ENCODE results near the gene PSTPIP1. TPM values are rescaled to one million over a fixed set of nuclear protein-coding genes. Genes with fewer than 3 reads are reported as not detected.
A peak's percentile ranks its signal among the peaks of the same experiment; 100 is the strongest.

Gene PSTPIP1
- total and polyA plus RNA-seq, 2 experiments from 2014 or later: 0.80 to 3.7 TPM

DNA sequence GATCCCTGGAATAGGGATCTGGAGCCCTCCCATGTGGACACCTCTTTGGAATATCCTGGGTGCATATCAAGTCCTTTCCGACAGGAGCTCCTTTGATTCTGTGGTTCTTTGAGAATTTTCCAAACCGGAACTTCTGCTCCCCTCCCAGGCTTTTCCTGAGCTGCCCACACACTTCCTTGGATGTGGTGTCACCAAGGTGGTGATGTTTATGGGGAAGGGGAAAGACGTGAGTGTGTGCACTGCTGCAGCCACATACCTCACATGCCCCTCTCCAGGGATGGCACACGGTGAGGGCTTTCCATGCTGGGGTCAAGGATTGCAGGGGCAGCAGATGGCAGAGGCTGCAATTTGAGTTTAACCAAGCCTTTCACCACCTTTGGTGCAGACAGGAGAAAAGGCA lies 27.9 kb upstream of the PSTPIP1 start:
- no peak overlapping the region for H3K27ac Mint-ChIP-seq
- TF ChIP-seq ZNF114 (CRISPR knock-in tag; IDR thresholded peaks at IDR 0.05): no peak
- TF ChIP-seq STAT1 (IDR thresholded peaks at IDR 0.05; ENCODE audit: unreplicated experiment): no peak
- TF ChIP-seq, protein P1, sequence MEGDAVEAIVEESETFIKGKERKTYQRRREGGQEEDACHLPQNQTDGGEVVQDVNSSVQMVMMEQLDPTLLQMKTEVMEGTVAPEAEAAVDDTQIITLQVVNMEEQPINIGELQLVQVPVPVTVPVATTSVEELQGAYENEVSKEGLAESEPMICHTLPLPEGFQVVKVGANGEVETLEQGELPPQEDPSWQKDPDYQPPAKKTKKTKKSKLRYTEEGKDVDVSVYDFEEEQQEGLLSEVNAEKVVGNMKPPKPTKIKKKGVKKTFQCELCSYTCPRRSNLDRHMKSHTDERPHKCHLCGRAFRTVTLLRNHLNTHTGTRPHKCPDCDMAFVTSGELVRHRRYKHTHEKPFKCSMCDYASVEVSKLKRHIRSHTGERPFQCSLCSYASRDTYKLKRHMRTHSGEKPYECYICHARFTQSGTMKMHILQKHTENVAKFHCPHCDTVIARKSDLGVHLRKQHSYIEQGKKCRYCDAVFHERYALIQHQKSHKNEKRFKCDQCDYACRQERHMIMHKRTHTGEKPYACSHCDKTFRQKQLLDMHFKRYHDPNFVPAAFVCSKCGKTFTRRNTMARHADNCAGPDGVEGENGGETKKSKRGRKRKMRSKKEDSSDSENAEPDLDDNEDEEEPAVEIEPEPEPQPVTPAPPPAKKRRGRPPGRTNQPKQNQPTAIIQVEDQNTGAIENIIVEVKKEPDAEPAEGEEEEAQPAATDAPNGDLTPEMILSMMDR (conservative IDR thresholded peaks at IDR 0.05; ENCODE audit: low read depth in 2 of 2): no peak
- H3K36me3 Mint-ChIP-seq (ENCODE audit: low read depth): no peaks in the 10 kb centered on the region
- H3F3A ChIP-seq (replicated peaks; ENCODE audit: low read depth): no peaks in the 10 kb centered on the region
- H3K79me2 ChIP-seq (replicated peaks; ENCODE audit: insufficient read depth): no peaks in the 10 kb centered on the region
- H2AFZ ChIP-seq: peak overlapping the region; percentile 32; the same call in 1 of the 2 replicates
- H3K4me2 ChIP-seq: no peak overlapping the region
- H3K4me1 Mint-ChIP-seq: peaks cover 7% of the 10 kb centered on the region
- H3K9me2 ChIP-seq (ENCODE audit: insufficient read depth): no peaks in the 10 kb centered on the region
- H3K4me3 Mint-ChIP-seq: no peak overlapping the region
- H4K20me1 ChIP-seq (replicated peaks; ENCODE audit: insufficient read depth): no peaks in the 10 kb centered on the region
- H3K27me3 ChIP-seq (ENCODE audit: insufficient read depth): no peaks in the 10 kb centered on the region
- H3K27ac ChIP-seq (ENCODE audit: low read depth): no peak overlapping the region
- H3K36me3 ChIP-seq (ENCODE audit: insufficient read depth): no peaks in the 10 kb centered on the region
- H3K9me3 Mint-ChIP-seq: no peaks in the 10 kb centered on the region
- H3K27me3 Mint-ChIP-seq (ENCODE audit: insufficient read depth, low read depth, poor library complexity): no peaks in the 10 kb centered on the region
- ATAC-seq (no peak), DNase-seq (ENCODE audit: low spot score) (no peak)
- H3K4me3 ChIP-seq: no peak overlapping the region
- 0 out of 2 replicates have a peak, but pooled peaks cover 3% of the 10 kb centered on the region for H3K4me1 ChIP-seq (ENCODE audit: insufficient read depth)

DNA sequence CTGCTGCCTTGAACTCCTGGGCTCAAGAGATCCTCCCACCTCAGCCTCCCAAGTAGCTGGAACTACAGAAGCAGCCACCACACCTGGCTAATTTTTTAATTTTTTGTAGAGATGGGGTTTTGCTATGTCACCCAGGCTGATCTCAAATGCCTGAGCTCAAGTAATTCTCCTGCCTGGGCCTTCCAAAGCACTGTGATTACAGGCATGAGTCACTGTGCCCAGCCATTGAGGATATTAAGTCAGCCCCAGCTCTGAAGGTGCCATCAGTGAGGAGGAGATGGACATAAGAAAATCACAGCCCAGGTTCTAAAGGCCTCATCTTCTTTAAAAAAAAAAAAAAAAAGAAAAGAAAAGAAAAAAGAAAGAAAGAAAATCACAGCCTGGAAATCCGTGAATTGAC lies 26.6 kb upstream of the PSTPIP1 start:
- DNase-seq (ENCODE audit: low spot score) (no peak), ATAC-seq (no peak)
- Histone ChIP-seq H3K27me3 (ENCODE audit: insufficient read depth) (no peaks in the 10 kb centered on the region), H3F3A (replicated peaks; ENCODE audit: low read depth) (no peaks in the 10 kb centered on the region), H3K79me2 (replicated peaks; ENCODE audit: insufficient read depth) (no peaks in the 10 kb centered on the region), H3K36me3 (ENCODE audit: insufficient read depth) (no peaks in the 10 kb centered on the region), H3K4me3 (no peak overlapping the region), H3K4me2 (no peak overlapping the region), H3K4me1 (ENCODE audit: insufficient read depth) (0 out of 2 replicates have a peak, but pooled peaks cover 3% of the 10 kb centered on the region), H3K9me2 (ENCODE audit: insufficient read depth) (no peaks in the 10 kb centered on the region), H2AFZ (no peak overlapping the region), H4K20me1 (replicated peaks; ENCODE audit: insufficient read depth) (no peaks in the 10 kb centered on the region), H3K27ac (ENCODE audit: low read depth) (no peak overlapping the region)
- no peak overlapping the region for H3K4me3 Mint-ChIP-seq
- peaks cover 7% of the 10 kb centered on the region for H3K4me1 Mint-ChIP-seq
- no peak overlapping the region for H3K27ac Mint-ChIP-seq
- H3K36me3 Mint-ChIP-seq (ENCODE audit: low read depth): no peaks in the 10 kb centered on the region
- no peaks in the 10 kb centered on the region for H3K9me3 Mint-ChIP-seq
- no peaks in the 10 kb centered on the region for H3K27me3 Mint-ChIP-seq (ENCODE audit: insufficient read depth, low read depth, poor library complexity)
- TF ChIP-seq, protein P2, sequence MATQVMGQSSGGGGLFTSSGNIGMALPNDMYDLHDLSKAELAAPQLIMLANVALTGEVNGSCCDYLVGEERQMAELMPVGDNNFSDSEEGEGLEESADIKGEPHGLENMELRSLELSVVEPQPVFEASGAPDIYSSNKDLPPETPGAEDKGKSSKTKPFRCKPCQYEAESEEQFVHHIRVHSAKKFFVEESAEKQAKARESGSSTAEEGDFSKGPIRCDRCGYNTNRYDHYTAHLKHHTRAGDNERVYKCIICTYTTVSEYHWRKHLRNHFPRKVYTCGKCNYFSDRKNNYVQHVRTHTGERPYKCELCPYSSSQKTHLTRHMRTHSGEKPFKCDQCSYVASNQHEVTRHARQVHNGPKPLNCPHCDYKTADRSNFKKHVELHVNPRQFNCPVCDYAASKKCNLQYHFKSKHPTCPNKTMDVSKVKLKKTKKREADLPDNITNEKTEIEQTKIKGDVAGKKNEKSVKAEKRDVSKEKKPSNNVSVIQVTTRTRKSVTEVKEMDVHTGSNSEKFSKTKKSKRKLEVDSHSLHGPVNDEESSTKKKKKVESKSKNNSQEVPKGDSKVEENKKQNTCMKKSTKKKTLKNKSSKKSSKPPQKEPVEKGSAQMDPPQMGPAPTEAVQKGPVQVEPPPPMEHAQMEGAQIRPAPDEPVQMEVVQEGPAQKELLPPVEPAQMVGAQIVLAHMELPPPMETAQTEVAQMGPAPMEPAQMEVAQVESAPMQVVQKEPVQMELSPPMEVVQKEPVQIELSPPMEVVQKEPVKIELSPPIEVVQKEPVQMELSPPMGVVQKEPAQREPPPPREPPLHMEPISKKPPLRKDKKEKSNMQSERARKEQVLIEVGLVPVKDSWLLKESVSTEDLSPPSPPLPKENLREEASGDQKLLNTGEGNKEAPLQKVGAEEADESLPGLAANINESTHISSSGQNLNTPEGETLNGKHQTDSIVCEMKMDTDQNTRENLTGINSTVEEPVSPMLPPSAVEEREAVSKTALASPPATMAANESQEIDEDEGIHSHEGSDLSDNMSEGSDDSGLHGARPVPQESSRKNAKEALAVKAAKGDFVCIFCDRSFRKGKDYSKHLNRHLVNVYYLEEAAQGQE (IDR thresholded peaks at IDR 0.05; ENCODE audit: unreplicated experiment): no peak
- no peak for TF ChIP-seq CREB1 (CRISPR knock-in tag; IDR thresholded peaks at IDR 0.05; ENCODE audit: low read depth)
- TF ChIP-seq POLR2AphosphoS5 (IDR thresholded peaks at IDR 0.05; ENCODE audit: low read depth): no peak
- no peak for TF ChIP-seq EZH2 (IDR thresholded peaks at IDR 0.05; ENCODE audit: low read depth, unreplicated experiment)
- no peak for TF ChIP-seq ZNF331 (CRISPR knock-in tag; IDR thresholded peaks at IDR 0.05; ENCODE audit: low read depth)
- TF ChIP-seq, protein P3, sequence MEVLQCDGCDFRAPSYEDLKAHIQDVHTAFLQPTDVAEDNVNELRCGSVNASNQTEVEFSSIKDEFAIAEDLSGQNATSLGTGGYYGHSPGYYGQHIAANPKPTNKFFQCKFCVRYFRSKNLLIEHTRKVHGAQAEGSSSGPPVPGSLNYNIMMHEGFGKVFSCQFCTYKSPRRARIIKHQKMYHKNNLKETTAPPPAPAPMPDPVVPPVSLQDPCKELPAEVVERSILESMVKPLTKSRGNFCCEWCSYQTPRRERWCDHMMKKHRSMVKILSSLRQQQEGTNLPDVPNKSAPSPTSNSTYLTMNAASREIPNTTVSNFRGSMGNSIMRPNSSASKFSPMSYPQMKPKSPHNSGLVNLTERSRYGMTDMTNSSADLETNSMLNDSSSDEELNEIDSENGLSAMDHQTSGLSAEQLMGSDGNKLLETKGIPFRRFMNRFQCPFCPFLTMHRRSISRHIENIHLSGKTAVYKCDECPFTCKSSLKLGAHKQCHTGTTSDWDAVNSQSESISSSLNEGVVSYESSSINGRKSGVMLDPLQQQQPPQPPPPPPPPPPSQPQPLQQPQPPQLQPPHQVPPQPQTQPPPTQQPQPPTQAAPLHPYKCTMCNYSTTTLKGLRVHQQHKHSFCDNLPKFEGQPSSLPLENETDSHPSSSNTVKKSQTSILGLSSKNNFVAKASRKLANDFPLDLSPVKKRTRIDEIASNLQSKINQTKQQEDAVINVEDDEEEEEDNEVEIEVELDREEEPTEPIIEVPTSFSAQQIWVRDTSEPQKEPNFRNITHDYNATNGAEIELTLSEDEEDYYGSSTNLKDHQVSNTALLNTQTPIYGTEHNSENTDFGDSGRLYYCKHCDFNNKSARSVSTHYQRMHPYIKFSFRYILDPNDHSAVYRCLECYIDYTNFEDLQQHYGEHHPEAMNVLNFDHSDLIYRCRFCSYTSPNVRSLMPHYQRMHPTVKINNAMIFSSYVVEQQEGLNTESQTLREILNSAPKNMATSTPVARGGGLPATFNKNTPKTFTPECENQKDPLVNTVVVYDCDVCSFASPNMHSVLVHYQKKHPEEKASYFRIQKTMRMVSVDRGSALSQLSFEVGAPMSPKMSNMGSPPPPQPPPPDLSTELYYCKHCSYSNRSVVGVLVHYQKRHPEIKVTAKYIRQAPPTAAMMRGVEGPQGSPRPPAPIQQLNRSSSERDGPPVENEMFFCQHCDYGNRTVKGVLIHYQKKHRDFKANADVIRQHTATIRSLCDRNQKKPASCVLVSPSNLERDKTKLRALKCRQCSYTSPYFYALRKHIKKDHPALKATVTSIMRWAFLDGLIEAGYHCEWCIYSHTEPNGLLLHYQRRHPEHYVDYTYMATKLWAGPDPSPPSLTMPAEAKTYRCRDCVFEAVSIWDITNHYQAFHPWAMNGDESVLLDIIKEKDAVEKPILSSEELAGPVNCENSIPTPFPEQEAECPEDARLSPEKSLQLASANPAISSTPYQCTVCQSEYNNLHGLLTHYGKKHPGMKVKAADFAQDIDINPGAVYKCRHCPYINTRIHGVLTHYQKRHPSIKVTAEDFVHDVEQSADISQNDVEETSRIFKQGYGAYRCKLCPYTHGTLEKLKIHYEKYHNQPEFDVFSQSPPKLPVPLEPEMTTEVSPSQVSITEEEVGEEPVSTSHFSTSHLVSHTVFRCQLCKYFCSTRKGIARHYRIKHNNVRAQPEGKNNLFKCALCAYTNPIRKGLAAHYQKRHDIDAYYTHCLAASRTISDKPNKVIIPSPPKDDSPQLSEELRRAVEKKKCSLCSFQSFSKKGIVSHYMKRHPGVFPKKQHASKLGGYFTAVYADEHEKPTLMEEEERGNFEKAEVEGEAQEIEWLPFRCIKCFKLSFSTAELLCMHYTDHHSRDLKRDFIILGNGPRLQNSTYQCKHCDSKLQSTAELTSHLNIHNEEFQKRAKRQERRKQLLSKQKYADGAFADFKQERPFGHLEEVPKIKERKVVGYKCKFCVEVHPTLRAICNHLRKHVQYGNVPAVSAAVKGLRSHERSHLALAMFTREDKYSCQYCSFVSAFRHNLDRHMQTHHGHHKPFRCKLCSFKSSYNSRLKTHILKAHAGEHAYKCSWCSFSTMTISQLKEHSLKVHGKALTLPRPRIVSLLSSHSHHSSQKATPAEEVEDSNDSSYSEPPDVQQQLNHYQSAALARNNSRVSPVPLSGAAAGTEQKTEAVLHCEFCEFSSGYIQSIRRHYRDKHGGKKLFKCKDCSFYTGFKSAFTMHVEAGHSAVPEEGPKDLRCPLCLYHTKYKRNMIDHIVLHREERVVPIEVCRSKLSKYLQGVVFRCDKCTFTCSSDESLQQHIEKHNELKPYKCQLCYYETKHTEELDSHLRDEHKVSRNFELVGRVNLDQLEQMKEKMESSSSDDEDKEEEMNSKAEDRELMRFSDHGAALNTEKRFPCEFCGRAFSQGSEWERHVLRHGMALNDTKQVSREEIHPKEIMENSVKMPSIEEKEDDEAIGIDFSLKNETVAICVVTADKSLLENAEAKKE (CRISPR knock-in tag; IDR thresholded peaks at IDR 0.05): no peak
